ENCODE data around the gene RHBG.

Gene RHBG

GRCh38 chr1:156386949-156387869, 18.2 kb downstream of the RHBG start:
- DNase-seq, result no peak

- no peak for DNase-seq
Measured at GRCh38 chr1:156387870-156388173, 18.8 kb downstream of the RHBG start.

GRCh38 chr1:156388174-156389137, 19.4 kb downstream of the RHBG start:
- DNase-seq, result no peak

- no peak for DNase-seq
Measured at GRCh38 chr1:156389311-156389710, 20.3 kb downstream of the RHBG start.

GRCh38 chr1:156390469-156391365, 21.7 kb downstream of the RHBG start:
- DNase-seq, result no peak

GRCh38 chr1:156391366-156391677, 22.3 kb downstream of the RHBG start:
- DNase-seq, result no peak

GRCh38 chr1:156391701-156392100, 22.7 kb downstream of the RHBG start:
- no peak for DNase-seq

- no peak for DNase-seq
Measured at GRCh38 chr1:156392452-156392853, 23.4 kb downstream of the RHBG start.

- no peak for DNase-seq
Measured at GRCh38 chr1:156393095-156393494, 24.1 kb downstream of the RHBG start.

- DNase-seq, result no peak
Measured at GRCh38 chr1:156394082-156394481, 25.1 kb downstream of the RHBG start.

- no peak for DNase-seq
Measured at GRCh38 chr1:156394835-156395461, 25.9 kb downstream of the RHBG start.

GRCh38 chr1:156399355-156400125, 30.5 kb downstream of the RHBG start:
- no peak for DNase-seq

- DNase-seq, result no peak
Measured at GRCh38 chr1:156400191-156400935, 31.4 kb downstream of the RHBG start.

- DNase-seq, result no peak
Measured at GRCh38 chr1:156401041-156401574, 32.1 kb downstream of the RHBG start.

- DNase-seq, result no peak
Measured at GRCh38 chr1:156401681-156402081, 32.7 kb downstream of the RHBG start.

GRCh38 chr1:156402331-156403020, 33.5 kb downstream of the RHBG start:
- DNase-seq, result no peak

GRCh38 chr1:156405670-156406069, 36.7 kb downstream of the RHBG start:
- DNase-seq, result no peak

GRCh38 chr1:156406251-156406650, 37.2 kb downstream of the RHBG start:
- no peak for DNase-seq

GRCh38 chr1:156407344-156407743, 38.3 kb downstream of the RHBG start:
- no peak for DNase-seq

GRCh38 chr1:156407760-156408159, 38.7 kb downstream of the RHBG start:
- no peak for DNase-seq
